ELR (cell line): ENCODE data around the gene ZNF107.
"Not testable (repeated sequence)": the region's sequence is repeated elsewhere in the genome, so short reads cannot be mapped to it uniquely, and the experiment has no call there.

ENCODE experiments used
- DNase-seq: peaks from one replicate; pipeline ENCODE4 v3.0.0-alpha.2; 2015; ENCODE audit warnings: low read depth

ZNF107 gene

DNA sequence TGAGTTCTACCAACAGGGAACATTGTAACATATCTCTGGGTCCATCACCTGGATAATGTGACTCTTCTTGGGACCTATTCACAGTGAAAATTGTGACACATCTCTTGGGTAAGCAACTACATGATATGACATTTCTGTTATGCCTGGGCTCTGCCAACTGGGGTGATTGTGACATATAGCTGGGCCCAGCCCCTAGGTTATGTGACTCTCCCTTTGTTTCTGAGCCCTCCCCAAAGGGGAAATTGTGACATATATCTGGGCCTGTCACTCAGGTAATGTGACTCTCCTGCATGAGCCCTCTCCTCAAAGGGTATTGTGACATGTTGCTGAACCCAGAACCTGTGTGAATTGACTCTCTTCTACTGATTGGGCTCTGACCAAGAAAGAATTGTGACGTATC, 22.4 kb upstream of the ZNF107 start:
- DNase-seq, result no peak

DNA sequence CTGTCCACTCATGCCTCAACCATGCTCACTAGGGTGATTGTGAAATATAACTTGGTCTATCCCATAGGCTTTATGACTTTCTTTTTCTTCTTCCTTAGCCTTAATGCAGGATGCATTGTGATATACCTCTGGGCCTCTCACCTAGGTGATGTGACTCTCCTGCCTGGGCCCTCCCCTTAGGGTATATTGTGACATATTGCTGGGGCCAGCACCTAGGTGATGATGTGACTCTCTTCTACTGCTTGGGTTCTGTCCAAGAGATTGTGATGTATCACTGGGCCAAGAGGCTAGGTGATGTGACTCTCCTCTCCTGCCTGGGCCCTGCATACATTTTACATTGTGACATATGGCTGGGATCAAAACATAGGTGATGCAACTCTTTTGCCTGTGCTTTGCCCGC, 14.7 kb upstream of the ZNF107 start:
- no peak for DNase-seq

DNA sequence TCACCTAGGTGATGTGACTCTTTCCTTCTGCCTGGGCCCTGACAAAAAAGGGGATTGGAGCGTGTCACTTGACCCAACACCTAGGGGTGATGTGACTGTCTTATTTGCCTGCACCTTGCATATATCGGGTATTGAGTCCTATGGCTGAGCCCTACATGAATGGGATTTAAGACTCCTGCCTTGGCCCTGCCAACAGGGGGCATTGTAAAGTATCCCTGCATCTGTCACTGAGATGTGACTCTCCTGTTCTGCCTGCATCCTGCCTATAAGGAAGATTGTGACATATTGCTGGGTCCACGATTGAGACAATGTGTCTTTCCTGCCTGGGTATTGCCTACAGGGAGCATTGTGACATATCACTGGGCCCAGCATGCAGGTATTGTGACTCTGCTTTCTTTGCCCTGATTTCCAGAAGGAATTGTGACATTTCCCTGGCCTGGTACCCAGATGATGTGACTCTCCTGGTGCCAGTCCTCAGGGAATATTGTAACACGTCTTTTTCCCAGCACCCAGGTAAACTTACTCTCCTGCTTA, 14.2 kb upstream of the ZNF107 start:
- DNase-seq, result no peak

GRCh38 chr7:64653721-64654401, 12.1 kb upstream of the ZNF107 start:
- no peak for DNase-seq

- DNase-seq, result no peak
Observed at GRCh38 chr7:64654796-64655548, 11.0 kb upstream of the ZNF107 start.

DNA sequence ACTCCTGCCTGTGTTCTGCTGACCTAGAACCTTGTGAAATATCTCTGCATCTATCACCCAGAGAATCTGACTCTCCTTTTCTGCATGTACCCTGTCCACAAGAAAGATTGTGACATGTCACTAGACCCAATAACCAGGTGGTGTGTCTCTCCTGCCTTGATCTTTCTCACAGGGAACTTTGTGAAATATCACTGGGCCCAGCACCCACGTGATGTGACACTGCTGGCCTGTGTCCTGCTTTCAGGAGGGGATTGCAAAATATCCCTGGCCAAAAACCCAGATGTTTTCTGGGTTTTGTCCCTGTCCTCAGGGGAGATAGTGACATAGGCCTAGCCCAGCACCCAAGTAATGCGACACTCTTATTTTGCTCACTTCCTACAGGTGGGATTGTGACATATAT, 10.1 kb upstream of the ZNF107 start:
- DNase-seq, result no peak

DNA sequence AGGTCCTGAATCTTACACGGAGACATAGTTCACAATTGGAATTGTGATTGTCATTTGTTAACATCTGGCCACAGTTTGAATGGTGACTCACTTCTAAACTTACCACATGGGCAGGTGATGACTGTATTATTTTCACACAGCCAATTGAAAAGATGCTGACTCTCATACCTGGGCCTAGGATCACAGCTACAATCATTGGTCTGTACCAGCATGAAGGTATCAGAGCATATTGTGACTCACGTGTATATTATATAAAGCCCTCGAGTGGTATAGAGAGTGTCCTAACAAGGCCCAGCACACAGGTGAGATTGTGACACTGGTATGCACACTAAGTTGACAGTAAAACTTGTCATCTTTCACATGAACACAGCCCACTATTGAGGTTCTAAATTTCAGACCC, 9.4 kb upstream of the ZNF107 start:
- DNase-seq, result no peak

GRCh38 chr7:64662091-64662490, 3.8 kb upstream of the ZNF107 start:
- DNase-seq, result not testable (repeated sequence)

DNA sequence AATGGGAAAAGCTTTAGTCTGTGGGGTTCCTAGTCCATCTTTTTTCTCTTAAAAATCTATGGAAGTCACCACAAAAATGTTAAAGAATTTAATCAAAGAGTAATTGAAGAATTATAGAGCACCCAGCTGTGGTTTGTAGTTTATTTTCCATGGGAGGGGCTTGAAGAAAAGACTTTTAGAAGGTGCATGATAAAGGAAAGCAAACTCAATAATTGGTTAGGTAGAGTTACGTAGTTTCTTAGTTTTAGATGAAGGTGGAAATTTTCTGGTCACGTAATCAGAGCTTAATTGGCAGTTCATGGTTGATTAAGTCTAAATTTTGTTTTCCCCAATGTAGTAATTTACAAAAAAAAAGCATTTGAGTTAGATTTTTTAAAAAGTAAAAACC, 724 bp downstream of the ZNF107 start:
- no peak for DNase-seq

GRCh38 chr7:64667311-64667710, 1.4 kb downstream of the ZNF107 start:
- DNase-seq, result no peak

DNA sequence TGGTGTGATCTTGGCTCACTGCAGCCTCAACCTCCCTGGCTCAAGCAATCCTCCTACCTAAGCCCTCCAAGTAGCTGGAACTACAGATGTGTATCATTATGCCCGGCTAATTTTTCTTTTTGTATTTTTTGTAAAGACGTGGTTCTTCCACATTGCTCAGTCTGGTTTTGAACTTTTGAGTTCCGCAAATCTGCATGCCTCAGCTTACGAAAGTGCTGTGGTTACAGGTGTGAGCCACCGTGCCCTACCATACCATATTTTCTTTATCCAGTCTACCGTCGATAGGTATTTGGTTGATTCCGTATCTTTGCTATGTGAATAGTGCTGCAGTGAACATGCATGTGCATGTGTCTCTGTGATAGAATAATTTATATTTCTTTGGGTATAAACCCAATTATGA, 6.5 kb downstream of the ZNF107 start:
- DNase-seq, result no peak

DNA sequence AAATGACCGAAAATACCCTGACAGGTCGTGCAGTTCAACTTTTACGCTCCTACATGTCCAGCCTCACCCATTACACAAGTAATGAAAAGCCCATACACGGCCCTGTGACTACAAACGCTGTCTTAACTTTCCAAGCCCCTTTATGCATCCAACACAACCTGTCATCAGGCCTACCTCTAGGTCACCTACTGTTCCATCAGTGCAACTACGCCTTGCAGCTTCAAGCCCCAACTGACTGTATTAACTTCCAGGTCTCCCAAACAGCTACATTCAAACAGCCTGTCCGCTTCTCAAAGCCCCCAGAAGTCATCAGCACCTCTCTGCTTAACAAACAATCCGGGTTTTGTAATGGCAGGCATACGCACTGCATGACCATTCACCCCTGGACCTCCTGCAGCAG, 19.2 kb downstream of the ZNF107 start:
- DNase-seq, result no peak

DNA sequence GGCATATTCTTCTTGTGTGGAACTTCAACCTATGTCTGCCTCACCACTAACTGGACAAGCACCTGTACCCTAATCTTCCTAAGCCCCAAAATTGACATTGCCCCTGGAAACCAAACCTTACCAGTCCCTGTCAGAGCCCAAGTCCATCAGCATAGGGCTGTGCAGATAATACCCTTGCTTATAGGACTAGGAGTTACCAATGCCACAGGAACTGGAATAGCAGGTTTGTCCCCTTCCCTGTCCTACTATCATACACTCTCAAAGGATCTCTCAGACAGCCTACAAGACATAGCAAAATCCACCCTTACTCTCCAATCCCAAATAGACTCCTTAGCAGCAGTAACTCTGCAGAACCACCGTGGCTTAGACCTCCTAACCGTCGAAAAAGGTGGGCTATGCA, 19.8 kb downstream of the ZNF107 start:
- no peak for DNase-seq

DNA sequence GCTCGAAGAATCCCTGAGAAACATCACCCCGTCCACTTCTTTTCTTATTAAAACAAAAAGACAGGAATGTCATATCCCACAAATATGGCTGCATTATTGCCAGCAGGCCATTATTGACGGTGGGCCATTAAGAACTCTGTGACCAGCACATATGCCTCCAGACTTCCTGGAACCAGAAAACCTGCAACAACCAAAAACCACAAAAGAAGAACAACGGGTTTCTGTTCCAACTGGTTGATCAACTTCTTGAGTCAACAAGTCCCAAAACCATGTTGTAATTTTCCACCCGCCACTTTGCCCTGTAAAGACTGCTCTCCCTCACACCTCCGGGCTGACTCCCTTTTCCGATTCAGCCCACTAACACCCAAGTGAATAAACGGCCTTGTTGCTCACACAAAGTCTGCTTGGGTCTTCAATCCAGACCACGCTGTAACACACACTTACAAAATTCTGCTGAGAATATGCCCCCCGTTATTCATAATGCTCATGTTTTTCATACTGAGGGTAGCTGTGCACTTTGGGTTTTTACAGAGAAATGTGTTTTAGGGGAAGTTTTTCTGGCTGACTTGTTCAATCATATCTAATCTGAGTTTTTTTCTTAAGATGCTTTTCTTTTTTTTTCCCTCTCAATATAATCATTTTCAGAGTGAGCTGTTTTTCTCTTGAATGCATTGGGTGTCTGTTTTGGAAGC, 20.7 kb downstream of the ZNF107 start:
- no peak for DNase-seq

DNA sequence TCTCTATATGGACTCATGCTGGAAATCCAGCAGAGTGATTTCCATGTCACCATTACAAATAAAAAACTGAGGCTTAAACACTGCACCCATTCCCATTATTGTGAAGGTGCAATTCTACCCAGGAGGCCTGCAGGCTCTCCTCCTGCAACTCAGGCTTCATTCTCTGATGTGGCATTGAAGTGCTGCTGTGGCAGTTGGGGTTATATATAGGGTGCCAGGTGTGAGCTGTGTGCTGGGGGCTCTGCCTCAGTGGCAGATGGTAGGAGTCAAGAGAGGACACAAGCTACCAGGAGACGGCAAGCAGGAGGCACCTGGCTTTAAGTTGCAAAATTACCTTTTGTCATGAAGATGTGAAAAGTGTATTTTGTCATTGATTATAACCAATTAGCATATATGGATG, 21.3 kb downstream of the ZNF107 start:
- no peak for DNase-seq

DNA sequence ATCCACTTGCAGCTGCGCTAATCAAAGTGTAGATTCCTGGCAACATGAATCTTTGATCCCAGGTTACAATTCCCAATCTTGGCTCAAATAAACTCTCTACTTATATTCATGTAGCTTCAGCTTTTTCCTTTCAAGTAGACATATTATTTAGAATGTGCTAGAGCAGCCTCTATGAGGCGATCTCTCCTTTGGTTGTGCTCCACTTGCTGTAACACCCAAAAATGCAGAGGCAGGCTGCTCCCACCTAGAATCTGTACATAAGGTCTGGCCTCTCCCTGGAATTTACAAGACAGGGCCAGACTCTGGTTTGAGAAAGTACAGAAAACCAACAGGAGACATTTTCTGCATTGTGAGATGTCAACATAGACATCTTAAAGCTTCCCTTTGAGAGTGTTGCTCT, 23.1 kb downstream of the ZNF107 start:
- DNase-seq, result no peak

- no peak for DNase-seq
Observed at GRCh38 chr7:64691831-64692230, 25.9 kb downstream of the ZNF107 start.

DNA sequence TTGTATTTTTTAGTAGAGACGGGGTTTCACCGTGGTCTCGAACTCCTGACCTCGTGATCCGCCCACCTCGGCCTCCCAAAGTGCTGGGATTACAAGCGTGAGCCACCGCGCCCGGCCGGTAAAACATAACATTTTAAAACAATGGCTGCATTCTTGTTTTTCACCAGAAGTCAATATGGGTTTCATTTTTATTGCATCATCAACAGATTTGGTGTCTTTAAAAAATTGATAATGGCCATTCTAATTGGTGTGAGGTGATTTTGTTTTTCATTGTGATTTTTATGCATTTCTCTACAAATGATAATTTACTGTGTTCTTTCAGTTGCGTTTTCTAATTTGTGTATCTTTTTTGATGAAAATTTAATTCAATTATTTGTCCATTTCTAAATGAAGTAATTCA, 31.9 kb downstream of the ZNF107 start:
- DNase-seq, result not testable (repeated sequence)

- DNase-seq, result no peak
Observed at GRCh38 chr7:64706625-64707292, 40.8 kb downstream of the ZNF107 start.

DNA sequence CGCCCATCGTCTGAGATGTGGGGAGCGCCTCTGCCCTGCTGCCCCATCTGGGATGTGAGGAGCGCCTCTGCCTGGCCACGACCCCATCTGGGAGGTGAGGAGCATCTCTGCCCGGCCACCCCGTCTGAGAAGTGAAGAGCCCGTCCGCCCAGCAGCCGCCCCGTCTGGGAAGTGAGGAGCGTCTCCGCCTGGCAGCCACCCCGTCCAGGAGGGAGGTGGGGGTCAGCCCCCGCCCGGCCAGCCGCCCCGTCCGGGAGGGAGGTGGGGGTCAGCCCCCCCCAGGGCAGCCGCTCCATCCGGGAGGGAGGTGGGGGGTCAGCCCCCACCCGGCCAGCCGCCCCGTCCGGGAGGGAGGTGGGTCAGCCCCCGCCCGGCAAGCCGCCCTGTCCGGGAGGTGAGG, 52.0 kb downstream of the ZNF107 start:
- not testable (repeated sequence) for DNase-seq

DNA sequence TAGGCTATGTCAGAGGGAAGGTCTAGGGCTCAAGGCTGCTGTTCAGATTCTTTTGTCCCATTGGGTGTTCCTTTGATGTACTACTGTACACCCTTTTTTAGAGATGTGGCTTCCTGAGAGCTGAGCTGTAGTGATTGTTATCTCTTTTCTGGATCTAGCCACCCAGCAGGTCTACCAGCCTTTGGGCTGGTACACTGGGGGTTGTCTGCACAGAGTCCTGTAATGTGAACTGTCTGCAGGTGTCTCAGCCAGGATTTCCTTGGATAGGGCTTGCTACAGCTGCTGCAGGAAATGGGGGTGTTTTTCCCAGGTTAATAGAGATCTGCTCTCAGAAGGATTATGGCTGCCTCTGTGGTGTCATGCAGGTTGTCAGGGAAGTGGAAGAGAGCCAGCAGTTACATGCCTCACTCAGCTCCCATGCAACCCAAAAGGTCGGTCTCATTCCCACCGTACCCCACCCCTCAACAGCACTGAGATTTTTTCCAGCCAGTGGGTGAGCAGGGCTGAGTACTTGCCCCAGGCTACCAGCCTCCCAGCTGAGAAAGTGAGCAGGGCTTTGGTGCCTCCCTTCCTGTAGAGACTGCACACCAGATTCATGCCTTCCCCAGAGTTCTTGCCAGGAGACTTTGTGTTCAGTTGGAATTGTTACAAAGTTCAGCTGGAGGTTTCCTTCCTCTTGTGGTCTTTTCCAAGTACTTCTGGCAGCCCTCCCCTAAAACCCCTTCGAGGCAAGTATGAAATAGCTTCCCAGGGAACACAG, 63.3 kb downstream of the ZNF107 start:
- DNase-seq, result no peak
